GM19043 (cell line): ENCODE data around the gene LMTK2.
"Not testable (repeated sequence)": the region's sequence is repeated elsewhere in the genome, so short reads cannot be mapped to it uniquely, and the experiment has no call there.

Source experiments
- ATAC-seq: cut with Tn5 transposase; IDR thresholded peaks from one replicate; pipeline ENCODE4 v1.9.1; 2021; ENCODE audit warnings: low read depth; ENCODE audit not compliant: unreplicated experiment

The LMTK2 gene

DNA sequence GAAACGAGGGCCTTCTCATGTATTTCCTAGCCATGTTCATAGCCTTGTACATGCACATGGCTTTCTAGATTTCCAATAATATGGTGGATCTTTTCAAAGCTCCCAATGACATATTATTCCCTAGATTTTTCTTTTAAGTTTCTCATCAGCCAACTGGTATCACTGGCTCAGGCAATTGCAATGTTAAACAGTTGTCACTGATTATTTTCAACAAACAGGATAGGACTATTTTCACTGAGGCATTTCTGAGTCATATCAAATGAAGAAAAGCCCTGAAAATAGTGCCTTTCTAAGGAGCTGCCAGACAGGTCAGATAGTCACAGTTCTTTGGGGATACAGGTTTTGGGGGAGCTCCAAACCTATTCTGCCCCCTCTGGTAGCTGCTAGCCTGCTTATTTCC, 4.5 kb upstream of the LMTK2 start:
- ATAC-seq: no peak

DNA sequence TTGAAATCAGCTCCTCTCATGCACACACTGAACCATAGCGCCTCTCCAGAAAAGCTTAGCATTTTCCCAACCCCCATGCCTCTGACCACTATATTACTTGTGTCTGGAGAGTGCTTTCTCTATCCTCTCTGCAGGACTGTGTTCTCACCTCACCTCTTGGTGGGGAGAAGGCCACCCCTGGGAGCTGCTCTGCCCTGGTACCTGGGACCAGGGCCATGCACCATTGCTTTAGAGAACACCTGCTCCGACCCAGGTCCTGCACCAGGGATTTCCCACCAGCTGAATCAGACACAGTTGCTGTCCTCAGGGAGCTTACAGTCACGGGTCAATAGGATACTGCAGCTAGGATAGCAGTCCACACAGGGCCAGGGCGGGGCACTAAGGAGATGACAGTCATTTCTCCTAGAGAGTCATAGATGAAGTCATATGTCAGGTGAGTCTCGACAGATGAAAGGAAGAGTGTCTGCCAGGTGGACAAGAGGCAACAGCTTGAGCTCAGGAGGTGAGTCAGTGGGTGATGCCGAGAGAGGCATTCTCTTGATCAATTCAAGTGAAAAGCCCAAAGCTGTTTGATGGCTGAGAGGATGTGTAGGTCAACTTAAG, 619 bp upstream of the LMTK2 start:
- no peak for ATAC-seq

DNA sequence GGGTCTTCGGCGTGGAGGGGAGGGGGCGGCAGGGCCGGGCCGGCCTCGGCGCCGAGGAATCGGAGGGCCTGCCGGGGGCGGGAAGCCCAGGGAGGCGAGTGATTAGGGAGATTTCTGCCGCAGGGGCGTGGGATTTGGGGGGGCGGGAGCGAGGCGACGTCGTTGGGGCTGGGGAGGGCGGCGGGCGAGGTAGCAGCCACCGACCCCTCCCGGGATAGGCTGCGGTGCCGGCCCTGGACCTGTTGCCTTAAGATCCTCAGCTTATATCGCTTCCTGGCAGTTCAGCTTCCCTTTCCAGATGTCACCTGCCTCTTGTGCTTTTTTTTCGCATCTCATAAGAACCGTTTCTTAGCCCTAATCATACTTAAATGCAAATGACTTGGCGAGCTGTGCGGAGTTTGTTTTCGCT, 655 bp downstream of the LMTK2 start:
- no peak for ATAC-seq

DNA sequence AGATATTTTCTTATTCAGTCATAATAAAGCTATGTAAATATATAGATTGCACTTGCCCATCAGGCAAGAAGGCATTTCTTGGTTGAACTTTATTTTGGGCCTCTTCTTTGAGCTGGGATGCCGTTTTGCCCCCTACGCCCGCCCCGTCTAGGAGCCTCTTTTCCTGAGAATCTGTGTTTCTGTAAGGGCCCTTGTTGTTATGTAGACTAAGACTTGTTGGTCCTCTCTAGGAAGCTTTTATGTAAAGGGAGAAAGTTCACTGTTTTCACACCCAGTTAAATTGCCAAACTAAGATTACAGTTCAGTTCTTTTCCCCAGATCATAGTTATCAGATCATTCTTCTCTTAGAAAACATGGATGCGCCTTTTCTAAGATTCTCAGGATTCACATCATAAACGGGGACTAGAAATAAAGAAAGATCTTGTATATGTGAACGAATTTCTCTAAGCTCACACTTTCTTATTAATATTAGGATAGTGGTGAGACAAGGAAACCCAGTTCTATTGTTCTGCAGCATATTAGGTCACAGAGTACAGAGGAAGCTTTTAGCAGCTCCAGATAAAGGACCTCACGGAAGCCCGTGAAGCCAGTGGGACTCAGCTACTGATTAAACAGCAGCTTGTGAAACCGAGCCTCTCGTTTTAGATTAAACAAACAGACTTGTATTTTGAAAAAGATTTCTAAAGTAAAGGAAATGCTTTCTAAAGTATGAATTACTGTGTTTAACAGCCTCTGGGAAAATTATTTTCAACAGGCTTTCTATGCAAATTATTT, 3.8 kb downstream of the LMTK2 start:
- no peak for ATAC-seq

DNA sequence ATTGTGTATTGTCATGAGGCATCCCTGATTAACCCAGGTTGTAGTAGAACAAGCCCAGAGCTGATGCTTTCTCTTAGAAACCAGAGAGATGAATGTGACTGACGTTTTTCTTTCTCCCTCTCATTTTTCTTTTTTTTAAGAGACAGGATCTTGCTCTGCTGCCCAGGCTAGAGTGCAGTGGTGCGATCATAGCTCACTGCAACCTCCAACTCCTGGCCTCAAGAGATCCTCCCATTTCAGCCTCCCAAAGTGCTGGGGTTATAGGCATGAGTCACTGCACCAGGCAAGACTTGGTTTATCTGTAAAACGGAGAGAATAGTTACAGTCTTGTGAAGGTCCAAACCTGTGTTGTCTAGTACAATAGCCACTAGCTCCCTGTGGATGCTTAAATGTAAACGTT, 5.4 kb downstream of the LMTK2 start:
- ATAC-seq: no peak

DNA sequence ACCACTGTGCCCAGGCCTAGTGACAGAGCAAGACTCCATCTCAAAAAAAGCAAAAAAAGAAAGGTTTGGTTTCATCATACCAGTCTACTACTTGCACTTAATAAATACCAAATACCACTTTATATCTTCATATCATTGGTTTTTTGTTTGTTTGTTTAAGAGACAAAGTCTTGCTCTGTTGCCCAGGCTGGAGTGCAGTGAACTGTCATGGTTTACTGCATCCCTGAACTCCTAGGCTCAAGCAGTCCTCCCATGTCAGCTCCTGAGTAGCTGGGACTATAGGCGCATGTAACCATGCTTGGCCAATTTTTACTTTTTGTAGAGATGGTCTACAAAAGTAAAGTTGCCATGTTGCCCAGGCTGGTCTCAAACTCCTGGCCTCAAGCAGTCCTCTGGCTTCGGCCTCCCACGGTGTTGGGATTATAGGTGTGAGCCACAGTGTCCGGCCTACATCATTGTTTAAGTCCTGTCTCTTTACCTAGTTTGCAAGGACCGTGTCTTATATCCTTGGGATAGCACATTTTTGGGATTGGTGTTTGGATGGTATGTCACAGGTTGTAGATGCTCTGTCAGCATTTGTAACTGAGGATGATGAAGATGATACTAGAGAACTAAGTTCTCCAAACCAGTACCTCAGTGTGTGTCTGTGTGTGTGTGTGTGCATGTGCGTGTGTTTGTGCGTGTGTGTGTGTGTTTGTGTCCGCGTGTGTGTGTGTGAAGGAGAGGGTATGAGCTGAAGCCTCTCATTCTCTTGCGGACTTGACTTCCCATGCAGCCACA, 9.3 kb downstream of the LMTK2 start:
- no peak for ATAC-seq

DNA sequence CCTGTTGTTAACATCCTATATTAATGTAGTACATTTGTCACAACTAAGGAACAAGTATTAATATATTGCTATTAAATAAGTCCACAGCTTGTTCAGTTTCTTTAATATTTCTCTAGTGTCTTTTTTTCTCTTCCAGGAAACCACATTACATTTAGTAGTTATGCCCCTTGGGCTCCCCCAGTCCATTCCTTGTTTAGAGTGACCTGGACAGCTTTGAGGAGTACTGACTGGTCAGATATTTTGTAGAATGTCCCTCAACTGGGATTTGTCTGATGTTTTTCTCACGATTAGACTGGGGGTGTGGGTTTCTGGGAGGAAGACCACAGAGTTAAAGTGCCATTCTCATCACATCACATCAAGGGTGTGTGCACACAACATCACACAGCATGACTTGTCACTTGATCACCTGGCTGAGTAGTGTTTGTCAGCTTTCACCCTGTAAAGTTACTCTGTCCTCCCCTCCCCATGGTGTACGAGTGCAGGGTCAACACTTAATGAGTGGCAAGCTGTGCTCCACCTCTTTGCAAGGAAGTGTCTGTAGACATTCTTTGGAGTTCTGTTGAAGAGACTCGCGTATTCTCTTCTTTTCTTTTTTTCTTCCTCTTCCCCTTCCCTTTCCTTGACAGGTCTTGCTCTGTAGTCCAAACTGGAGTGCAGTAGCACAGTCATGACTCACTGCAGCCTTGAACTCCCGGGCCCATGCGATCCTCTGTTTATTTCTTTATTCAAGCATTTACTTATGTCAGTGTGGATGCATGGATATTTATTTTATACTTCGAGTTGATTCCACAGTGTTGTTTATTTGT, 10.2 kb downstream of the LMTK2 start:
- no peak for ATAC-seq

DNA sequence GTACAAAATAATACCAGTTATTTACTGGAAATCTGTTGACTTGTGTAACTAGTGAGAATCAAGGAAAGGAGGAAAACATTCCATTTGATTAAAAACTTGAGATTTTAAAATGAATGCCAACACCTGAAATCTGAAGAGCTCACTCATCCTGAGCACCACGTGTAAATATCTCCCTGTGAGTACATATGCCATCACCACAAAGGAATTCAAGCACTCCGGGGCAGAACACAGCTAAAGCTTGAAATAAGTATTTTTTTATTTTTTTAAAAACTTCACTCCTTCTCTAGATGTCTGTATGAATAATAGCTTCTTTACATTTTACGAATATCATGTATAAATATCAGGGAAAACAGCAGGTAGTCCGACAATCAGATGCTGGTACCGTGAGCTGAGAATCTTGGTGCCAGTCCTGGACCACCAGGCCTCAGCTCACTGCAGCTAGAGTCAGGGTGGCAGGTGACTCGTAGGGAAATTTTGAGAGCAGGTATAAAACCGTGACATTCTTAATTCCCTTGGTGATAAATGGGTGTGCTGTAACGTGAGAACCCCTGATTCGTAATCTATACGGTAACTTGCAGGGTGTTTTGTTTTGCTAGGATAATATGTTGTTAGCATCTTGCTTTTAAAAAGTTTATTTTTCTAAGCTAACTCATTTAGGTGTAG, 12.7 kb downstream of the LMTK2 start:
- ATAC-seq: no peak

DNA sequence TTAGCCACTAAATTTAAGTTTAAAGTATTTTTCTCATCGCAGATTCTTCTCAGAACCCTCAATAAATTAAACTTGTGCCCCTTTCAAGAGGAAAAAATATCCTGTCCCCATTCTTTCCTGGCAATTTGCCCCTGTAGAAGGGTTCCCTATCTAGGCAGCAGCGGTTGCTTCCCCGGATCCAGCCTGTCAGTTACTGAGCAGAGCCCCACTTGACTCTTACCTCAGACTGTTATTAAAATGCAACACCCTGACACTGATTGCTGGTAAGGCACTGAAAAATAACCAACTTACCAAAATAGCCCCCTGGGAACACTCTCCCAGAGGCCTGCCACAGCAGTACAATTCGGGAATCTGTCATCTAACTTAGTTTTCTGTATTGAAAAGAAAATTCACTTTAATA, 13.9 kb downstream of the LMTK2 start:
- no peak for ATAC-seq

DNA sequence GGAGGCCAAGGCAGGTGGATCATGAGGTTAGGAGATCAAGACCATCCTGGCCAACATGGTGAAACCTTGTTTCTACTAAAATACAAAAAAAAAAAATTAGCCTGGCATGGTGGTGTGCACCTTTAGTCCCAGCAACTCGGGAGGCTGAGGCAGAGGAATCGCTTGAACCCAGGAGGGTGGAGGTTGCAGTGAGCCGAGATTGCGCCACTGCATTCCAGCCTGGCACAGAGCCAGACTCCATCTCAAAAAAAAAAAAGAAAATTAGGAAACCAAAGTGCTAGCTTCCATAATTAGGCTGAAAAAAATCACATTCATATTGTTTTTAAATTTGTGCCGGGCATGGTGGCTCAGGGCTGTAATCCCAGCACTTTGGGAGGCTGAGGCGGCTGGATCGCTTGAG, 14.7 kb downstream of the LMTK2 start:
- not testable (repeated sequence) for ATAC-seq

DNA sequence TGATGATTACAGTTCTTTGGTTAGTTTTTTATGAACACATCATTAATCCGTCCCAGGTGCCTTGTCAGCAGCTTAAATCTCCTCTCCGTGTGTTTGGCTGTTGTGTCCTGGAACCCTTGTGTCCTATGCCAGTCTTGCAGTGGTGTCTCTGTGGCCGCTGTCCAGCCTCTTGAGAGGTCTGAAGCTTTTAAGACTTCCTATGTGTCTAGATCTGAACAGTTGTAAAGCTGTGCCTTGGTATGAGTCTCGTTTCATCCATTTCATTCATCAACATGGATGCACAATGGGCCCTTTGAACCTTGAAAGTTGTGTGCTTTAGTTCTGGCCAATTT, 16.7 kb downstream of the LMTK2 start:
- no peak for ATAC-seq

DNA sequence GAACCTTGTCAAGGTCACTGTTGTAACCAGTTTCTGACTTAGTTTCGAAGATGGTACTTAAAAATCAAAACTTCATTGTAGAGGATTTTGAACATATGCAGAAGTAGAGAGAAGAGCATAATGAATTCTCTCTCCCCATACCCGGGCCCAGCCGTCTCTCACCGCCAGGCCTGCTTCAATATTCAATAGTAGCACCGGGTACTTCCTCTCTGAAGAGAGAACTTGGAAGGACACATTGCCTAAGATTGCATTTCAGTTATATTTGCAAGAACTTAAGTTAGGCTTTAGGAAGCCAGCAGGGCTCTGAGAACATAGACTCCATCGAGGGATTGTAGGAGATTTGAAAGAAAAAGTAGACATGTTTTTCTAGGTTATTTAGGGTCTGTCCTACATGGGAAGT, 19.1 kb downstream of the LMTK2 start:
- no peak for ATAC-seq

DNA sequence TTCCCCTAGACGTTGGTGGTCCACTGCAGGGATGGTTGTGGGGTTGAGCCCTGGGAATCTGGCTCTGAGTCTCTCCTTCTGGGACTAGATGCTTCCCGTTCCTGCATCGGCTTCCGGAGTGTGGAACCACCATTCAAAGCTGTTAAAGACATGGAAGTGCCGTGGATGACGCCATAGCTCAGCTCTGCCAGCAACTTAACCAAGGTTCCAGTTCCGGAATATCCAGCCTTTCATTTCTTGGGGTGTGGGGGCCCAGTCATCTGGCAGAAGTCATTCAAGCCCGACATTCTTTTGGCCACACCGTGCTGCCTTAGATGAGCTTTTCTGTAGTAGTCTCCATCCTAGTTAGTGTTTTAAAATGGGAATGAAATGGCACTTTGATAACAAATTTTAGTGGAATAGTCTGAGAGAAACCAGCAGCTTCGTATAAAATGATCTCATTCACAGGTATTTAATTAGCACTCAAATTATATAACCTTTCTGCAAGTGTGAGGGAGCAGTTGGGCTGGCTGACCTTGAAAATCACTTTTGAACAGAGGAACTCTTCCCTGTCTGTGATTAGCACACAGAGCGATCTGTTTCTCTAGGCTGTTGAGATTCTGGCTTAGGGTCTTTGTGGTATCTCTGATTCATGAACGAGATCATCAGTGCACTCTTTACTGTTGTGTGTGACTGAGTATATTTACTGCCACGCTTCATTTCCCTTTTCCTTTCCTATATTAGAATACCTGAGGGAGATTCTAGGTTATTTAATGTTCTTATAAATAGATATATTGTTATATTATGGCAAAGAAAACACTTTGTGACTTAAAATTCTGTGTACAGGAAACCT, 19.9 kb downstream of the LMTK2 start:
- ATAC-seq: no peak

DNA sequence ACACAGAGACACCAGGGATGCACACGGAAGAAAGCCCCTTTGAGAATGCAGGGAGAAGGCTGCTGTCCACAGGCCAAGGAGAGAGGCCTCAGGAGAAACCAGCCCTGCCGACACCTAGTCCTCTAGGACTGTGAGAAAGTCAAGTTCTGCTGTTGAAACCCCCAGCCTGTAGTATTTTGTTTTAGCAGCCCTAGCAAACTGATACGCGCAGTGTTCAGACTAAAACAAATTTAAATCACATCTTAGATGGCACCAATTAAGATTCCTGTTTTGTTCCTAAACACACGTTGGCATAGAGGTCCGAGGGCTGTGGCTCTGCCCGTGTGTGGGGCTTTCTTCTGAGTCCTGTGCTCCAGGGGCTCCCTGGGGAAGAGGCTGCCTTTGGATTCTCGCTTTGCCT, 21.7 kb downstream of the LMTK2 start:
- no peak for ATAC-seq

DNA sequence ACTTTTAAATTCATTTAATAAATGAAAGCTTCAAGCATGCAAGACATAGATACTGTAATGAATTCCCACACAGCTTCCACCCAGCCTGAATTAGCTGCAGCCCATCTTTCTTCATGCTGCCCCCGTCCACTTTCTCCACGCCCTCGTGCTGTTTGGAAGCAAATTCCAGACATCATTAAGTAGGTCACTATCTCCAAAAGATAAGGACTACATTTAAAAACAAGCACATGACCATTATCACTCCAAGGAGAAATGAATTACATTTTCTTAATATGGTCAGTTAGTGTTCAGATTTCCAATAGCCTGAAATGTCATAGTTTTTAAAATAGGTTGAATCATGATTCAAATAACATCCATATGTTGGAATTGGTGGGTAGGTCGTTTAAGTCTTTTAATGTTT, 24.3 kb downstream of the LMTK2 start:
- no peak for ATAC-seq

DNA sequence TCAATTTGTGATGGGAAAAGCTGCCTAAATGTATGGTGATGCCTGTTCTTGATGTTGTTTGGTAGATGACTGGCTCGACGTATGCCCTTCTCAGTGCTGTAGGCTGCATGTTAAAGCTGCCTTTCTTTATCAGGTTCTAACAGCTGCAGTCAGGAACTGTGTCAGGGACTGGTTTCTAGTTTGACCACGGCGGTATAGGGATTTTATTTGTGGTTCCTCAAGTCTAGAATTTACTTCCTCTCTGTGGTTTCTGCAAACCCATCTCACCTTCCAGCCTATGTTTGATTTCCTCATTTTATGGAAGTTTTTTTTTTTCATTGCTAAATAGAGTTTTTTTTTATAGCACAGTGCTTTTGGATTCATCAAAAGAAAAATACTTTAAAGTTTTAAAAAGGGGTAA, 26.5 kb downstream of the LMTK2 start:
- peak; percentile 60 for ATAC-seq

DNA sequence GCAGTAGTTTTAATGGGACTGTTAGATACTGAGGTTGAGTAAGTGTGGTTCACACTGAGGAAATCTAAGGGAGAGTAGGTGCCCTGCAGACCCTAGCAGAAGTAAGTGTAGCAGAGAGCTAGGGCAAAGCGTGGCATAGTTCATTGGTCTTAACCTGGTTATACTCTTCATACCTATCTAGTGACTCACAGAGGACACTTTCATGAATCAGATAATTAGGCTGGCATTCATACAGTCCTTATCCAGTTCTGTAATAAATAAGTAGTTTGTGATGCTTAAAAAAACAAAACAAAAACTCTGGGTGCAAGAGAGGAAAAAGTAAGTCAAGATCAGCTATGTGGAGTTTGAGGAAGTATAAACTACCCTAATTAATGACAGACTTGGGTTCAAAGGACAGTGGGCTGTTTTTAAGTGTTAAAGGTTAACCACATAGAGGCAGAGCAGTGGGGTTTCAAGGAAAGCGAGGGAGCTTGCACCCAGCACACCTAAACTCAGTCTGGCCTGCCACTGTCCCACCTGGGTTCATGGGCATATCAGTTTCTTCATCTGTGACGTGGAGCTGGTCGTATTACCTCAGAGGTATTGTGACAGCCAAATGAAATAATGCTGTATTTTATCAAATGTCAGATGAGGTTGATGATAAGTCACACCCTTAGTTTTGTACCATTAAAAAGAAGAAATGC, 27.1 kb downstream of the LMTK2 start:
- peak; percentile 5 for ATAC-seq

DNA sequence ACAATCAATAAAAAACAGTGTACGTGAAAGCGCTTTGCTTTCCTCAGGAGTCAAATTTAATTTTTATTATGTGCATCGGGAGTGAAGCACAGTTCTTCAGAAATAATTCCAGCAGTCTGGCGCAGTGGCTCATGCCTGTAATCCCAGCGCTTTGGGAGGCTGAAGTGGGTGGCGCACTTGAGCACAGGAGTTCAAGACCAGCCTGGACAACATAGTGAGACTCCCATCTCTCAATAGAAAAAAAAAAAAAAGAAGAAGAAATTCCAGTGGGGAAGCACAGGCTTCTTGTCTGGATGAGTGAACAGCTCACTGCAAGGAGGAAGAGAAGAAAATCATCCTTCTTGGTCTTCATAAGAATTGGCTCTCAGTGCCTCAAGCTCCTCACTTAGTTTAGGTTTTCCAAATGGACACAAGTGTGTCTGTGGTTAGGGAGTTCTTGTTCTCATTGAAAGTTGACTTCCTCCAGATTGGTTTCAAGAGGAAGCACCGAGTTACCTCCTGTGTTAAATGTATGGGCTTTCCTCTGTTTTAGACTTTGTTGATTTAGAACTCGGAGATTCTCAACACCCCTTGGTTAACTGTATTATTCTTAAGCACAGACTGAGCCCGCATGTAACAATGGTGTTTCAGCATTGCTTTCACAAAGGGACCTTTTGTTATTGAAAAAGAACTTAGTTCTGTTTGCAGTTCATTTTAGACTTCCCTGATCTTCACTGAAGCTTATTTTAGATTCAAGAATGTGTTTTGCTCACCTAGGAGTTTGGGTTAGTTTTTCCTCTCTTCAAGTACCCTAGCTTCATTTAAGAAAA, 28.0 kb downstream of the LMTK2 start:
- no peak for ATAC-seq
